ENCODE data around the gene LDLRAD1.

GRCh38 chr1:53998223-53998622 is 19.8 kb downstream of the LDLRAD1 start:
- TF ChIP-seq POLR2A (IDR thresholded peaks at IDR 0.05) (no peak), EP300 (IDR thresholded peaks at IDR 0.05) (no peak)
- TF ChIP-seq, protein P1, sequence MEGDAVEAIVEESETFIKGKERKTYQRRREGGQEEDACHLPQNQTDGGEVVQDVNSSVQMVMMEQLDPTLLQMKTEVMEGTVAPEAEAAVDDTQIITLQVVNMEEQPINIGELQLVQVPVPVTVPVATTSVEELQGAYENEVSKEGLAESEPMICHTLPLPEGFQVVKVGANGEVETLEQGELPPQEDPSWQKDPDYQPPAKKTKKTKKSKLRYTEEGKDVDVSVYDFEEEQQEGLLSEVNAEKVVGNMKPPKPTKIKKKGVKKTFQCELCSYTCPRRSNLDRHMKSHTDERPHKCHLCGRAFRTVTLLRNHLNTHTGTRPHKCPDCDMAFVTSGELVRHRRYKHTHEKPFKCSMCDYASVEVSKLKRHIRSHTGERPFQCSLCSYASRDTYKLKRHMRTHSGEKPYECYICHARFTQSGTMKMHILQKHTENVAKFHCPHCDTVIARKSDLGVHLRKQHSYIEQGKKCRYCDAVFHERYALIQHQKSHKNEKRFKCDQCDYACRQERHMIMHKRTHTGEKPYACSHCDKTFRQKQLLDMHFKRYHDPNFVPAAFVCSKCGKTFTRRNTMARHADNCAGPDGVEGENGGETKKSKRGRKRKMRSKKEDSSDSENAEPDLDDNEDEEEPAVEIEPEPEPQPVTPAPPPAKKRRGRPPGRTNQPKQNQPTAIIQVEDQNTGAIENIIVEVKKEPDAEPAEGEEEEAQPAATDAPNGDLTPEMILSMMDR (IDR thresholded peaks at IDR 0.05) = no peak
